GM12872 (cell line): ENCODE results near the gene KRTAP29-1.

Source experiments
- TF ChIP-seq, protein P1 (sequence below): IDR thresholded peaks from 3 replicates; pipeline ENCODE4 v1.5.1; 2011; ENCODE audit warnings: low read depth, mild to moderate bottlenecking, low read length, moderate library complexity; ENCODE audit not compliant: insufficient read depth

The KRTAP29-1 gene

GRCh38 chr17:41340934-41341861 lies 38.5 kb upstream of the KRTAP29-1 start:
- TF ChIP-seq, protein P1, sequence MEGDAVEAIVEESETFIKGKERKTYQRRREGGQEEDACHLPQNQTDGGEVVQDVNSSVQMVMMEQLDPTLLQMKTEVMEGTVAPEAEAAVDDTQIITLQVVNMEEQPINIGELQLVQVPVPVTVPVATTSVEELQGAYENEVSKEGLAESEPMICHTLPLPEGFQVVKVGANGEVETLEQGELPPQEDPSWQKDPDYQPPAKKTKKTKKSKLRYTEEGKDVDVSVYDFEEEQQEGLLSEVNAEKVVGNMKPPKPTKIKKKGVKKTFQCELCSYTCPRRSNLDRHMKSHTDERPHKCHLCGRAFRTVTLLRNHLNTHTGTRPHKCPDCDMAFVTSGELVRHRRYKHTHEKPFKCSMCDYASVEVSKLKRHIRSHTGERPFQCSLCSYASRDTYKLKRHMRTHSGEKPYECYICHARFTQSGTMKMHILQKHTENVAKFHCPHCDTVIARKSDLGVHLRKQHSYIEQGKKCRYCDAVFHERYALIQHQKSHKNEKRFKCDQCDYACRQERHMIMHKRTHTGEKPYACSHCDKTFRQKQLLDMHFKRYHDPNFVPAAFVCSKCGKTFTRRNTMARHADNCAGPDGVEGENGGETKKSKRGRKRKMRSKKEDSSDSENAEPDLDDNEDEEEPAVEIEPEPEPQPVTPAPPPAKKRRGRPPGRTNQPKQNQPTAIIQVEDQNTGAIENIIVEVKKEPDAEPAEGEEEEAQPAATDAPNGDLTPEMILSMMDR, result no peak

GRCh38 chr17:41340494-41340893 lies 37.8 kb upstream of the KRTAP29-1 start:
- TF ChIP-seq, protein P1, result peak; percentile 24; the same call in 1 of the 3 replicates

GRCh38 chr17:41339571-41340172 lies 37.0 kb upstream of the KRTAP29-1 start:
- TF ChIP-seq, protein P1, result no peak

DNA sequence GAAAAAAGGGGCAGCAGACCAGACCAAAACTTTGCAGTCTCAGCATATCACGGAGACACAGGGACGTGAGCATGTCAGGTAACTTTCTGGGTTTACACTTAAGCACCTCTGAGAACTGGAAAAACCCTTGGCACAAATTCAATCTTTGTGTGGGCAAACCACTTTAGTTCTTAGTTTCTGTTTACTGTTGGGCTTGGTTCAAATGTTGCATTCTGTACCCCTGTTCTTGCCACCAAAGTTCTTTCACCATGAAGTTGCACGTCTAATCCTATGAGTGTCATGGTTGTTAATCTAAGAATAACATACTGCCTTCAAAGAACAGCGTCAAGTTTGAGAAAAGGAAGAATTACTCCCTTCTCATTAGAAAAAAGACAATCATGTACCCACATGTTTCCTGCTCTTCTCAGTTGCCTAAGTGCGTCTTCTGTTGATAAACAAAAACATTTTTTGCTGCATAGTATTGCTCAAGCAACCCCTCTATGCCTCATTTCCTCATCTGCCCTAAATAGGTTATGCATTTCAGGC lies 36.4 kb upstream of the KRTAP29-1 start:
- TF ChIP-seq, protein P1, result no peak

DNA sequence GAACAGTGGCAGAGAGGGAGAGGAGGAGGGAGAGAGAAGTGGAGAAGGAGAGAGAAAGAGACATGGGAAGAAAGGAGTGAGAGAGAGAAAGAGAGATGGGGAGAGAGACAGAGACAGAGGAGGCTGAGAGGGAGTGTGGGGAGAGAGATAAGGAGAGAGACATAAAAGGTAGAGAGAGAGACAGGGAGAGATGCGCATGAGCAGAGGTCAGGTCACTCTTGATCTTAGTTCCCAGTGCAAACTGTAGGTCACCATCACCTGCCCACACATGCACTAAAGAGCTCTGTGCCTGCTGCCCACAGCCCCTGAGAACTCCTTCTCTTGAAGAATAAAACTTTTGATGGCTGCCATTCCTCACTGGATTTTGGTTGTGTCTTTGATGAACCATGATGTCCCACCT lies 33.1 kb upstream of the KRTAP29-1 start:
- TF ChIP-seq, protein P1, result no peak

- TF ChIP-seq, protein P1, result no peak
These were observed 32.0 kb upstream of the KRTAP29-1 start for GRCh38 chr17:41334385-41335305.

- TF ChIP-seq, protein P1, result no peak
These were observed 31.2 kb upstream of the KRTAP29-1 start for GRCh38 chr17:41333836-41334235.
